H1 (cell line): ENCODE results near the gene NCR2.

Experiments
- CEBPB ChIP-seq: IDR thresholded peaks from 2 replicates; pipeline ENCODE4 v1.6.1; 2012; ENCODE audit warnings: low read depth, low read length
- MAX ChIP-seq: IDR thresholded peaks from 2 replicates; pipeline ENCODE4 v1.6.1; 2012; ENCODE audit warnings: inconsistent platforms
- NANOG ChIP-seq: IDR thresholded peaks from 2 replicates; pipeline ENCODE4 v1.6.1; 2011; ENCODE audit warnings: low read length, low read depth, mild to moderate bottlenecking, inconsistent platforms; ENCODE audit not compliant: insufficient read depth, poor library complexity, severe bottlenecking
- POLR2A ChIP-seq, 2 experiments: IDR thresholded peaks; 1 replicate in 1 of 2; 2 replicates in 1 of 2; pipeline ENCODE4 v1.6.1; 2011; ENCODE audit warnings: low read depth in 2 of 2, low read length in 2 of 2, mild to moderate bottlenecking in 2 of 2; ENCODE audit errors: control extremely low read depth in 1 of 2
- SRF ChIP-seq: IDR thresholded peaks from 2 replicates; pipeline ENCODE4 v1.6.1; 2011; ENCODE audit warnings: mild to moderate bottlenecking, low read depth, low read length, moderate library complexity
- TAF1 ChIP-seq: IDR thresholded peaks from 2 replicates; pipeline ENCODE4 v1.6.1; 2011; ENCODE audit warnings: mild to moderate bottlenecking, low read depth, low read length
- TF ChIP-seq, protein P1 (sequence below), 3 experiments: IDR thresholded peaks; 1 replicate in 2 of 3; 2 replicates in 1 of 3; pipeline versions ENCODE4 v1.5.1 to v1.6.1; 2011; ENCODE audit warnings: low read length in 3 of 3, mild to moderate bottlenecking in 3 of 3, inconsistent platforms in 2 of 3, low read depth in 1 of 3, moderate library complexity in 1 of 3; ENCODE audit not compliant: insufficient read depth in 1 of 3; ENCODE audit errors: control extremely low read depth in 1 of 3
- TF ChIP-seq, protein P2 (sequence below): IDR thresholded peaks from 2 replicates; pipeline ENCODE4 v1.6.1; 2011; ENCODE audit warnings: low read depth, mild to moderate bottlenecking, low read length; ENCODE audit not compliant: insufficient read depth
- TF ChIP-seq, protein P3 (sequence below): fragments of 300-600 bp; sonication (generic); IDR thresholded peaks from 2 replicates; pipeline ENCODE4 v1.7.1; 2012; ENCODE audit warnings: low read length, moderate library complexity, mild to moderate bottlenecking, inconsistent platforms; ENCODE audit not compliant: insufficient replicate concordance

GRCh38 chr6:41335296-41335695 is at the start of gene NCR2:
- TF ChIP-seq MAX (no peak), CEBPB (no peak), TAF1 (no peak), NANOG (no peak), SRF (no peak), POLR2A (IDR thresholded peaks at IDR 0.05; ENCODE audit: control extremely low read depth in 1 of 2, low read depth in 2 of 2, low read length in 2 of 2) (no peak)
- TF ChIP-seq, protein P1, sequence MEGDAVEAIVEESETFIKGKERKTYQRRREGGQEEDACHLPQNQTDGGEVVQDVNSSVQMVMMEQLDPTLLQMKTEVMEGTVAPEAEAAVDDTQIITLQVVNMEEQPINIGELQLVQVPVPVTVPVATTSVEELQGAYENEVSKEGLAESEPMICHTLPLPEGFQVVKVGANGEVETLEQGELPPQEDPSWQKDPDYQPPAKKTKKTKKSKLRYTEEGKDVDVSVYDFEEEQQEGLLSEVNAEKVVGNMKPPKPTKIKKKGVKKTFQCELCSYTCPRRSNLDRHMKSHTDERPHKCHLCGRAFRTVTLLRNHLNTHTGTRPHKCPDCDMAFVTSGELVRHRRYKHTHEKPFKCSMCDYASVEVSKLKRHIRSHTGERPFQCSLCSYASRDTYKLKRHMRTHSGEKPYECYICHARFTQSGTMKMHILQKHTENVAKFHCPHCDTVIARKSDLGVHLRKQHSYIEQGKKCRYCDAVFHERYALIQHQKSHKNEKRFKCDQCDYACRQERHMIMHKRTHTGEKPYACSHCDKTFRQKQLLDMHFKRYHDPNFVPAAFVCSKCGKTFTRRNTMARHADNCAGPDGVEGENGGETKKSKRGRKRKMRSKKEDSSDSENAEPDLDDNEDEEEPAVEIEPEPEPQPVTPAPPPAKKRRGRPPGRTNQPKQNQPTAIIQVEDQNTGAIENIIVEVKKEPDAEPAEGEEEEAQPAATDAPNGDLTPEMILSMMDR (IDR thresholded peaks at IDR 0.05; ENCODE audit: control extremely low read depth in 1 of 3, insufficient read depth in 1 of 3, low read depth in 1 of 3, low read length in 3 of 3): no peak
- TF ChIP-seq, protein P2, sequence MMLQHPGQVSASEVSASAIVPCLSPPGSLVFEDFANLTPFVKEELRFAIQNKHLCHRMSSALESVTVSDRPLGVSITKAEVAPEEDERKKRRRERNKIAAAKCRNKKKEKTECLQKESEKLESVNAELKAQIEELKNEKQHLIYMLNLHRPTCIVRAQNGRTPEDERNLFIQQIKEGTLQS: no peak
- TF ChIP-seq, protein P3, sequence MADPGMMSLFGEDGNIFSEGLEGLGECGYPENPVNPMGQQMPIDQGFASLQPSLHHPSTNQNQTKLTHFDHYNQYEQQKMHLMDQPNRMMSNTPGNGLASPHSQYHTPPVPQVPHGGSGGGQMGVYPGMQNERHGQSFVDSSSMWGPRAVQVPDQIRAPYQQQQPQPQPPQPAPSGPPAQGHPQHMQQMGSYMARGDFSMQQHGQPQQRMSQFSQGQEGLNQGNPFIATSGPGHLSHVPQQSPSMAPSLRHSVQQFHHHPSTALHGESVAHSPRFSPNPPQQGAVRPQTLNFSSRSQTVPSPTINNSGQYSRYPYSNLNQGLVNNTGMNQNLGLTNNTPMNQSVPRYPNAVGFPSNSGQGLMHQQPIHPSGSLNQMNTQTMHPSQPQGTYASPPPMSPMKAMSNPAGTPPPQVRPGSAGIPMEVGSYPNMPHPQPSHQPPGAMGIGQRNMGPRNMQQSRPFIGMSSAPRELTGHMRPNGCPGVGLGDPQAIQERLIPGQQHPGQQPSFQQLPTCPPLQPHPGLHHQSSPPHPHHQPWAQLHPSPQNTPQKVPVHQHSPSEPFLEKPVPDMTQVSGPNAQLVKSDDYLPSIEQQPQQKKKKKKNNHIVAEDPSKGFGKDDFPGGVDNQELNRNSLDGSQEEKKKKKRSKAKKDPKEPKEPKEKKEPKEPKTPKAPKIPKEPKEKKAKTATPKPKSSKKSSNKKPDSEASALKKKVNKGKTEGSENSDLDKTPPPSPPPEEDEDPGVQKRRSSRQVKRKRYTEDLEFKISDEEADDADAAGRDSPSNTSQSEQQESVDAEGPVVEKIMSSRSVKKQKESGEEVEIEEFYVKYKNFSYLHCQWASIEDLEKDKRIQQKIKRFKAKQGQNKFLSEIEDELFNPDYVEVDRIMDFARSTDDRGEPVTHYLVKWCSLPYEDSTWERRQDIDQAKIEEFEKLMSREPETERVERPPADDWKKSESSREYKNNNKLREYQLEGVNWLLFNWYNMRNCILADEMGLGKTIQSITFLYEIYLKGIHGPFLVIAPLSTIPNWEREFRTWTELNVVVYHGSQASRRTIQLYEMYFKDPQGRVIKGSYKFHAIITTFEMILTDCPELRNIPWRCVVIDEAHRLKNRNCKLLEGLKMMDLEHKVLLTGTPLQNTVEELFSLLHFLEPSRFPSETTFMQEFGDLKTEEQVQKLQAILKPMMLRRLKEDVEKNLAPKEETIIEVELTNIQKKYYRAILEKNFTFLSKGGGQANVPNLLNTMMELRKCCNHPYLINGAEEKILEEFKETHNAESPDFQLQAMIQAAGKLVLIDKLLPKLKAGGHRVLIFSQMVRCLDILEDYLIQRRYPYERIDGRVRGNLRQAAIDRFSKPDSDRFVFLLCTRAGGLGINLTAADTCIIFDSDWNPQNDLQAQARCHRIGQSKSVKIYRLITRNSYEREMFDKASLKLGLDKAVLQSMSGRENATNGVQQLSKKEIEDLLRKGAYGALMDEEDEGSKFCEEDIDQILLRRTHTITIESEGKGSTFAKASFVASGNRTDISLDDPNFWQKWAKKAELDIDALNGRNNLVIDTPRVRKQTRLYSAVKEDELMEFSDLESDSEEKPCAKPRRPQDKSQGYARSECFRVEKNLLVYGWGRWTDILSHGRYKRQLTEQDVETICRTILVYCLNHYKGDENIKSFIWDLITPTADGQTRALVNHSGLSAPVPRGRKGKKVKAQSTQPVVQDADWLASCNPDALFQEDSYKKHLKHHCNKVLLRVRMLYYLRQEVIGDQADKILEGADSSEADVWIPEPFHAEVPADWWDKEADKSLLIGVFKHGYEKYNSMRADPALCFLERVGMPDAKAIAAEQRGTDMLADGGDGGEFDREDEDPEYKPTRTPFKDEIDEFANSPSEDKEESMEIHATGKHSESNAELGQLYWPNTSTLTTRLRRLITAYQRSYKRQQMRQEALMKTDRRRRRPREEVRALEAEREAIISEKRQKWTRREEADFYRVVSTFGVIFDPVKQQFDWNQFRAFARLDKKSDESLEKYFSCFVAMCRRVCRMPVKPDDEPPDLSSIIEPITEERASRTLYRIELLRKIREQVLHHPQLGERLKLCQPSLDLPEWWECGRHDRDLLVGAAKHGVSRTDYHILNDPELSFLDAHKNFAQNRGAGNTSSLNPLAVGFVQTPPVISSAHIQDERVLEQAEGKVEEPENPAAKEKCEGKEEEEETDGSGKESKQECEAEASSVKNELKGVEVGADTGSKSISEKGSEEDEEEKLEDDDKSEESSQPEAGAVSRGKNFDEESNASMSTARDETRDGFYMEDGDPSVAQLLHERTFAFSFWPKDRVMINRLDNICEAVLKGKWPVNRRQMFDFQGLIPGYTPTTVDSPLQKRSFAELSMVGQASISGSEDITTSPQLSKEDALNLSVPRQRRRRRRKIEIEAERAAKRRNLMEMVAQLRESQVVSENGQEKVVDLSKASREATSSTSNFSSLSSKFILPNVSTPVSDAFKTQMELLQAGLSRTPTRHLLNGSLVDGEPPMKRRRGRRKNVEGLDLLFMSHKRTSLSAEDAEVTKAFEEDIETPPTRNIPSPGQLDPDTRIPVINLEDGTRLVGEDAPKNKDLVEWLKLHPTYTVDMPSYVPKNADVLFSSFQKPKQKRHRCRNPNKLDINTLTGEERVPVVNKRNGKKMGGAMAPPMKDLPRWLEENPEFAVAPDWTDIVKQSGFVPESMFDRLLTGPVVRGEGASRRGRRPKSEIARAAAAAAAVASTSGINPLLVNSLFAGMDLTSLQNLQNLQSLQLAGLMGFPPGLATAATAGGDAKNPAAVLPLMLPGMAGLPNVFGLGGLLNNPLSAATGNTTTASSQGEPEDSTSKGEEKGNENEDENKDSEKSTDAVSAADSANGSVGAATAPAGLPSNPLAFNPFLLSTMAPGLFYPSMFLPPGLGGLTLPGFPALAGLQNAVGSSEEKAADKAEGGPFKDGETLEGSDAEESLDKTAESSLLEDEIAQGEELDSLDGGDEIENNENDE: no peak
